Astrocyte of the cerebellum (primary cell): Measurements from ENCODE around the gene AHNAK2.
"Not testable (repeated sequence)": the region's sequence is repeated elsewhere in the genome, so short reads cannot be mapped to it uniquely, and the experiment has no call there.

ENCODE experiments used
- DNase-seq: peaks from one replicate; pipeline ENCODE4 v3.0.0-alpha.2; 2011; ENCODE audit warnings: low read depth
- H3K4me3 ChIP-seq: 2 replicates; pipeline ENCODE4 v1.5.1; 2011; ENCODE audit warnings: mild to moderate bottlenecking, low read depth, low read length, moderate library complexity
- in situ Hi-C: cut with HindIII; loops from 2 replicates; pipeline ENCODE4 v1.10.0; 2017; ENCODE audit warnings: low sequenced_read_pairs
- TF ChIP-seq, protein P1 (sequence below): IDR thresholded peaks from 2 replicates; pipeline ENCODE4 v1.5.1; 2012; ENCODE audit warnings: low read length, low read depth, moderate library complexity, mild to moderate bottlenecking; ENCODE audit errors: missing control alignments

AHNAK2 gene

DNA sequence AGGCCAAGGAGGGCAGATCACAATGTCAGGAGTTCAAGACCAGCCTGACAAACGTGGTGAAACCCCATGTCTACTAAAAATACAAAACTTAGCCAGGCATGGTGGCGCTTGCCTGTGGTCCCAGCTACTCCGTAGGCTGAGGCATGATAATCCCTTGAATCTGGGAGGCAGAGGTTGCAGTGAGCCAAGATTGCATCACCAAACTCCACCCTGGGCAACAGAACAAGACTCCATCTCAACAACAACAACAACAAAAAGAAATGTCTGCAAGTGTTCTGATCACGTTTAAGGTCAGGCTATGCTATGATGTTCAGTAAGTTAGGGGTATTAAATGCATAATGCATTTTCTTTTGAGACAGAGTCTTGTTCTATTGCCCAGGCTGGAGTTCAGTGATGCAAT, 60.2 kb downstream of the AHNAK2 start:
- no peak overlapping the region for H3K4me3 ChIP-seq
- no peak for DNase-seq
- TF ChIP-seq, protein P1, sequence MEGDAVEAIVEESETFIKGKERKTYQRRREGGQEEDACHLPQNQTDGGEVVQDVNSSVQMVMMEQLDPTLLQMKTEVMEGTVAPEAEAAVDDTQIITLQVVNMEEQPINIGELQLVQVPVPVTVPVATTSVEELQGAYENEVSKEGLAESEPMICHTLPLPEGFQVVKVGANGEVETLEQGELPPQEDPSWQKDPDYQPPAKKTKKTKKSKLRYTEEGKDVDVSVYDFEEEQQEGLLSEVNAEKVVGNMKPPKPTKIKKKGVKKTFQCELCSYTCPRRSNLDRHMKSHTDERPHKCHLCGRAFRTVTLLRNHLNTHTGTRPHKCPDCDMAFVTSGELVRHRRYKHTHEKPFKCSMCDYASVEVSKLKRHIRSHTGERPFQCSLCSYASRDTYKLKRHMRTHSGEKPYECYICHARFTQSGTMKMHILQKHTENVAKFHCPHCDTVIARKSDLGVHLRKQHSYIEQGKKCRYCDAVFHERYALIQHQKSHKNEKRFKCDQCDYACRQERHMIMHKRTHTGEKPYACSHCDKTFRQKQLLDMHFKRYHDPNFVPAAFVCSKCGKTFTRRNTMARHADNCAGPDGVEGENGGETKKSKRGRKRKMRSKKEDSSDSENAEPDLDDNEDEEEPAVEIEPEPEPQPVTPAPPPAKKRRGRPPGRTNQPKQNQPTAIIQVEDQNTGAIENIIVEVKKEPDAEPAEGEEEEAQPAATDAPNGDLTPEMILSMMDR: no peak
- in situ Hi-C loops: no loop called here

DNA sequence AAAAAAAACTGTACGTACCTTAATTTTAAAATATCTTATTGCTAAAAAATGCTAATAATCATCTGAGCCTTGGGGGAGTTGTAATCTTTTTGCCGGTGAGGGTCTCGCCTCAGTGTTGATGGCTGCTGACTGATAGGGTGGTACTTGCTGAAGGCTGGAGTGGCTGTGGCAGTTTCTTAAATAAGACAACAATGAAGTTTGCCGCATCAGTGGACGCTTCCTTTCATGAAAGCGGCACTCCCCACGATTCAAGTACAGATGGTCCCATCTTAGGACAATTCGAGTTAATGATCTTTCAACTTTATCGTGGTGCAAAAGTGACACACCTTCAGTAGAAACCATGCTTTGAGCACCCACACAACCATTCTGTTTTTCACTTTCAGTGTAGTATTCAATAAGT, 61.1 kb downstream of the AHNAK2 start:
- in situ Hi-C loops: no loop called here
- TF ChIP-seq, protein P1: no peak
- no peak overlapping the region for H3K4me3 ChIP-seq
- DNase-seq: no peak

DNA sequence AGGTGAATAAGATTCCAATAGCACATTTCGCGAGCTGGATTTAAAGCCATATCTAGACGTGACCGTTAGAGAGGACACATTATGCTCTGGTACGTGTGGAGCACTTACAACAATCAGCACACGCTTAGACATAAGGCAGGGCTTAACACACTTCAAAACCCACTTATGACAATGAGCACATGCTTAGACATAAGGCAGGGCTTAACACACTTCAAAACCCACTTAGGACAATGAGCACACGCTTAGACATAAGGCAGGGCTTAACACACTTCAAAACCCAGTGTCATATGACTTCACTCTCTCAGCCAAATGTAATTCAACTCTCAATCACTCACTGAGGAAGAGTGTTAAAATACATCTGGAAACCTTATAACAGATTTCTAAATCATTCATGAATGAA, 64.7 kb downstream of the AHNAK2 start:
- H3K4me3 ChIP-seq: no peak overlapping the region
- TF ChIP-seq, protein P1: no peak
- in situ Hi-C loops: no loop called here
- no peak for DNase-seq

DNA sequence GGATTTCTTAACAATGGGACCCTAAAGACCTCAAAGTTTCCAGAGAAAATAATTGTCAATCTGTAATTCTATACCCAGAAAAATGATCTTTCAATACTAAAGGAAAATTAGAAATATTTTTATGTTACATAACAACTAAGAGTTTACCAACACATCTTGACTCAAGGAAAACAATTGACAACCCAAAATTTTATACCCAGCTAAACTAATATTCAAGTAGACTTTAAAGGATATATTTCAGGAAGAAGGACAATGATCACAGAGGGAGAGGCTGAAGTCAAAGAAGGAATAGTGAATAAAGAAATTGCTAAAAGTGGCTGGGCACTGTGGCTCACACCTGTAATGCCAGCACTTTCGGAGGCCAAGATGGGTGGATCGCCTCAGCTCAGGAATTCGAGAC, 66.1 kb downstream of the AHNAK2 start:
- in situ Hi-C loops: no loop called here
- TF ChIP-seq, protein P1: no peak

DNA sequence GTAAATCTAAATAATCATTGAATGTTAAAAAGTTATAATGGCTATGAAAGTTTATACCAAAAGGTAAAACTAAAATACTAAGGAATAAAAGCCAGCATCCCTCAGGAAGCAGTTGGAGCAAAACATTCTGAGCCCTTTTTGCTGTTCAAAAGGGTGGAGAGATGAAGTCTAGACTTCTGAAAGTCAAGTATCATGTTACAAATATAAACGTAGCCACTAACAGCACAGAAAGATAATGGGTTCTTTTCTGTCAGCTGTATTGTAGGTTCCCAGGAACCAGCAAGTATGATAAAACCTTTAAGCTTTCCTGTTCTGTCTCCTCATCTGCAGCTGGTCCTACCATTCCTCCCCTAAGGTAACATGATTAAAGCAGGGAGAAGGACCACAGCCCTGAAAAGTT, 69.9 kb downstream of the AHNAK2 start:
- in situ Hi-C loops: loop anchor here (5.0 kb wide), 1 partner anchor 49 kb away; no protein-coding TSS in a partner anchor
- TF ChIP-seq, protein P1: no peak
- no peak for DNase-seq
- no peak overlapping the region for H3K4me3 ChIP-seq

More for the DNA sequence above, 66.1 kb downstream of the AHNAK2 start:
- no peak overlapping the region for H3K4me3 ChIP-seq
- DNase-seq: no peak

DNA sequence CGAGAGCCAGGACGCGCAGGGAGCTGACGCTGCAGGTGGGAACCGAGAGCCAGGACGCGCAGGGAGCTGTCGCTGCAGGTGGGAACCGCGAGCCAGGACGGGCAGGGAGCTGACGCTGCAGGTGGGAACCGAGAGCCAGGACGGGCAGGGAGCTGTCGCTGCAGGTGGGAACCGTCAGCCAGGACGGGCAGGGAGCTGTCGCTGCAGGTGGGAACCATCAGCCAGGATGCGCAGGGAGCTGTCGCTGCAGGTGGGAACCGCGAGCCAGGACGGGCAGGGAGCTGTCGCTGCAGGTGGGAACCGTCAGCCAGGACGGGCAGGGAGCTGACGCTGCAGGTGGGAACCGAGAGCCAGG, 72.6 kb downstream of the AHNAK2 start:
- not testable (repeated sequence) for DNase-seq

DNA sequence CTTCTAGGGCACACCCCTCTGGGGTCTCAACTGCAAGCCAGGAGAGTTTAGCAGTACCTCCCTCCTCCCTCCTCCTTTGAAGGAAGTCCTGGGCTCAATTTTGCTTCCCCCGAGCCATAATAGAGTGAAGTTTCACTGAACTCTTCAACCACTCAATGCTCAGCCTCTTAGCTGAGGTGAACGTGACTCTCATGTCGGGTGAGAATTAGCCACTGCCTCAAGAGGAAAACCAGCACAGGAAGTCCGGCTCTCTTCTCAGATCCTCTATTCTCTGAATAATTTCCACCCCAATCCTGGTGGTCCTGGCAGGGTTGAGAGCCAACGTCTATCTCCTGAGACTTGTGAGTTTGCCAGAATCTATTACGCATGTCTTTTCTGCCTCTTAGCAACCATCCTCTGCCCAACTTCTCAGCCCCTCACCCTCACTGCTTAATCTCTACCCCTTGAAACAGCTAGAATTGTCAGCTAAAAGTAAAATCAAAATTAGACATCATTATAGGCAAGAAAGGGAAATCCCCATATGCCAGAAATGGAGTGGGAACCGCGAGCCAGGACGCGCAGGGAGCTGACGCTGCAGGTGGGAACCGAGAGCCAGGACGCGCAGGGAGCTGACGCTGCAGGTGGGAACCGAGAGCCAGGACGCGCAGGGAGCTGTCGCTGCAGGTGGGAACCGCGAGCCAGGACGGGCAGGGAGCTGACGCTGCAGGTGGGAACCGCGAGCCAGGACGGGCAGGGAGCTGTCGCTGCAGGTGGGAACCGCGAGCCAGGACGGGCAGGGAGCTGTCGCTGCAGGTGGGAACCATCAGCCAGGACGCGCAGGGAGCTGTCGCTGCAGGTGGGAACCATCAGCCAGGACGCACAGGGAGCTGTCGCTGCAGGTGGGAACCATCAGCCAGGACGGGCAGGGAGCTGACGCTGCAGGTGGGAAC, 73.3 kb downstream of the AHNAK2 start:
- in situ Hi-C loops: loop anchor here (5.0 kb wide), 1 partner anchor 52 kb away; no protein-coding TSS in a partner anchor
- DNase-seq, H3K4me3 ChIP-seq: not testable (repeated sequence)

More for the DNA sequence above, 72.6 kb downstream of the AHNAK2 start:
- in situ Hi-C loops: loop anchor here (5.0 kb wide), 1 partner anchor 52 kb away; no protein-coding TSS in a partner anchor
- not testable (repeated sequence) for H3K4me3 ChIP-seq

DNA sequence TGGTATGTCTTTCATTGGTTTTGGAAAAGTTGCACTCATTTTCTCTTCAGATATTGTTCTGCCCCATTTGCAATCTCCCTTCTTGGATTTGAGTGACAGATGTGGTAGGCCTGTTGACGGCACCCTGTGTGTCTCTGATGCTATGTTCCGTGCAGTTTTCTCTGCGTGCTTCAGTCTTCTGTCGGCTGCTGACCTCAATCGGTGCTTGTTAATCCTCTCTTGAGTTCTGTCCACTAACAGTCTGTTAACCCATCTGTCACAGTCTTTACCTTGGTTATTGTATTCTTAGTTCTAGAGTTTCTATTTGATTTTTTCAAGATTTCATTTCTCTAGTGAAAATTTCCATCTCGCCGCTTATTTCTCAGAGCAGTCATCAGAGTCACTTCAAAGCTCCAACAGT, 74.2 kb downstream of the AHNAK2 start:
- in situ Hi-C loops: no loop called here
- TF ChIP-seq, protein P1: no peak
- DNase-seq: no peak
- no peak overlapping the region for H3K4me3 ChIP-seq
